C1 segment of cervical spinal cord (tissue), 14 donors: ENCODE results near the gene RBBP8NL.
A peak's percentile ranks its signal among the peaks of the same experiment; 100 is the strongest.

Experiments
- DNase-seq, 14 donors: peaks; one replicate each; lab custom pipeline; 2025; lab: John Stamatoyannopoulos, UW

Gene RBBP8NL

DNA sequence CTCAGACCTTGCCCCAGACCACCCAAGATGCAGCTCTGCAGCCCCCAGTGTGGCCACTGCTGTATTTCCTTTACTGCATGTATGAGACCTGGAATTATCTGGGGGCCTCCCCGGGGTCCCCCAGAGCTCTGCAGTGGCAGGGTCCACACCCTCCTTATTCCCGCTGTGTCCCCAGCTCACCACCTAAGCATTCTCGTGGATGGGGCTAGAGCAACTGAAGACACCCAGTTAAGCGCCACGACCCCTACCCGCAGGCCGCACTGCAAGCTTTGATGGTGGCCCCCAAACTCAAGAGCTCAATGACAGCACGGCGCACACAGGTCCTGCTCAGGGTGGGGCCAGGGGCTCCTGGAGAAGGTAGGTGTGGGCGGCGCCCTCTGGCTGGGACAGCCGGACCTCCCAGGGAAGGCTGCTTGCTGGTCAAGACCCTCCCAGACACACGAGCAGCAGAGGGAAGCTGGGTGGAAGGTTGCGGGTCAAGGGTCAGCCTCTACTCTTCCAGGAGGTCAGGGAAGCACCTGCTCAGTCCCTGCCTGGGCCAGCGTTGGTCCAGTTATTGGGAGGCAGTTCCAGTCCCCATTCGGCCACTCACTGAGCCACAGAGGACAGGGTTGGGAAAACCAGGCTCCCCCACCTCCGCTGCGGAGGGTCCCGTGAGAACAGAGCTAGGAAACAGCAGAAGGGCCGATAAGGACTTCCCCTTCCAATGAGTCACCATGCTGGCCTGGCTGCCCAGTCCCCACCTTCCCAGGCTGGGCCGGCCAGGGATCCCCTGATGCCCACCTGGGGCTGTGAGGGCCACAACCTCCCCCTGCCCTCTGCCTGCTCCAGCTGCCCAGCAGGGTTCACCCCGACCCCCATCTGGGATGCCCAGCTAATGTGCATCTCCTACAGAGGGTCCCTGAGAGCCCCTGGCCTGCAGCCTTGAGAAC is 63.2 kb downstream of the RBBP8NL start:
- no peak for DNase-seq

DNA sequence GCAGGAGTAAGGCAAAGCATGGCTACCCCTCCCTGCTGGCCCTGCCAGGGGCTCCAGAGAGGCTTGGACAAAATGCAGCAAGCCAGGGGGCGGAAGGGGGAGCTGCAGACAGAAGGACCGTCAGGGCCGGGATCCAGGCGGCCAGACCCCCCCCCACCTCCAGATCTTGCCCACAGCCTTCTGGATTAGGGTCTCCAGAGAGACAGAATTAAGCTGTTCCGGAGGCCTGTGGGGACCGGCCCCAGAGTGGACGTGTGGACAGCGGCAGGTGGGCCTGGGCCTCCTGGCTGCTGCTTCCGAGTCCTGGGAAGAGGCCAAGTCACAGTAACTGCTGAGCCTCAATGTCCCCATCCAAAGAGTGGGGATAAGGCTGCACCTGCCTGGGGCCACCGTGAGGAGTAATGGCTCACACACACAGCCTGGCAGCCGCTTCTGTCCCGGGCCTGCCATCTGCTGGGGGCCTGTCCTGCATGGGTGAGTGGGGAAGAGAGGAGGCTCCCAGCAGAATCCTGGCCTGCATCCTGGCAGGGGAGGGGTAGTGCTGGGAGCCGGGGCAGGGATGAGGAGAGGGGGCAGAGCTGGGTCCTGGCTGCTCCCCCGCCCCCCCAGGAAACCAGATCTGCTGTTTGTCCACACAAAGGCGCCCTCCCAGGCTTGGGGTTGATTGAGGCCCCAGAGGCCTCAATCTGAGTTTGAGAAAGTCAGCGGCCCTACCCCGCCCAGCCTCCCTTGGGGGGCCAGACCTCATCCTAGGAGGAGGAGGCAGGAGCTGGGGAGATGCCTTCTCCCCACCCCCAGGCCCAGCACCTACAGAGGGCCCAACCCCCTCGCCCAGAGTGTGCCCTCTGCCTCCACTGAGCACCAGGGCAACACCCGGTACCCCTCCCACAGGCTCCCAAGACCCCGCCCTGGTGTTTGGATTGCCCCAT is 64.1 kb downstream of the RBBP8NL start:
- peak in 1 of 14 donors; percentile 58 for DNase-seq

DNA sequence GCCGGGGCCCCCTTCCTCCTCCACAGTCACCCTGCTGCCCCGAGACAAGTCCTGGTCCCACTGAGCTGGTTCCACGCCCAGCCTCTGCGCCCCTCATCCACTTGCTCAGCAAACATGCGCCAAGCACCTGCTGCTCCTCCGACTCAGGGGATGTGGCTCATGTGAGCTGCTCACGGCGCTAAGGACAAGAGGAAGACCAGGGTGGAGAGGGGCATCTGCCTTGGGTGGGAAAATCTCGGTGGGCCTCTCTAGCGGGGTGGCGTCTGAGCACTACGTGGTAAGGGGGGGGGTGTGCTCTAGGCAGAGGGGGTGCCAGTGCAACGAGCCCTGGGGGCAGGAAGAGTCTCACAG is 64.8 kb downstream of the RBBP8NL start:
- no peak for DNase-seq

DNA sequence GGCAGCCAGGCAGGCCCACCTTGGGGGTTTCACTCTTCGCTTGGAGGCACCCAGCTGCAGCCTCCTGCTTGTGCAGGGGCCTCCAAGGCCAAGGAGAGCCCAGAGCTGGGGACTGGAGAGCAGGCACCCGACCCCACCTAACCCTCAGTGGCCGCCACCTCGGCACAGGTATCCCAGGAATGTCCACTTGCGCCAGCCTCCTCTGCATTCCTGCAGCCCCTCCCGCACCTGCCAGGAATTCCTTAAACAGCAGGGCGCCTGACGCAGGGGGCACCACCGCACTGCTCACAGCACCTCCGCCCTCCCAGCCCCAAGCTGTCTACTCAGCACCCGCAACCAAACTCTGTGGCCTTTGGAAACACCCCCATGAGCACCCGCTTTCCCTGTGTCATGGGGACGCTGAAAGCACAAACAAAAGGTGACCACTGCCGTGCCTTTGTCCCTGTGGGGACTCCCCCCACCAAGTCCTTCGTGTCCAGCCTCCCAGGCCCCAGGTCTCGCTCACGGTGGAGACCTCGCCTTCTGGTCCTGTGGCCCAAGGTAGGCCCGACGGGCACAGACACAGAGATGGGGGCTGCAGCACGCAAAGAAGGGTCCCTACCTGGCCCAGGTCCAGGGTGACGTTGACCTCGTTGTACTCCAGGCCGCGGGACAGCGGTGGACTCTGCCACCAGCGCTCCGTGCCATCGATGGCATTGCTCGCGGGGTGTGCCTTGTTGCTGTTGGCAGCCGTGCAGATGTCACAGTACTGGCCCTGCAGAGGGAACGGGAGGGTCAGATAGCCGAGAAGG is 65.3 kb downstream of the RBBP8NL start:
- peak in 1 of 14 donors; percentile 16 for DNase-seq

DNA sequence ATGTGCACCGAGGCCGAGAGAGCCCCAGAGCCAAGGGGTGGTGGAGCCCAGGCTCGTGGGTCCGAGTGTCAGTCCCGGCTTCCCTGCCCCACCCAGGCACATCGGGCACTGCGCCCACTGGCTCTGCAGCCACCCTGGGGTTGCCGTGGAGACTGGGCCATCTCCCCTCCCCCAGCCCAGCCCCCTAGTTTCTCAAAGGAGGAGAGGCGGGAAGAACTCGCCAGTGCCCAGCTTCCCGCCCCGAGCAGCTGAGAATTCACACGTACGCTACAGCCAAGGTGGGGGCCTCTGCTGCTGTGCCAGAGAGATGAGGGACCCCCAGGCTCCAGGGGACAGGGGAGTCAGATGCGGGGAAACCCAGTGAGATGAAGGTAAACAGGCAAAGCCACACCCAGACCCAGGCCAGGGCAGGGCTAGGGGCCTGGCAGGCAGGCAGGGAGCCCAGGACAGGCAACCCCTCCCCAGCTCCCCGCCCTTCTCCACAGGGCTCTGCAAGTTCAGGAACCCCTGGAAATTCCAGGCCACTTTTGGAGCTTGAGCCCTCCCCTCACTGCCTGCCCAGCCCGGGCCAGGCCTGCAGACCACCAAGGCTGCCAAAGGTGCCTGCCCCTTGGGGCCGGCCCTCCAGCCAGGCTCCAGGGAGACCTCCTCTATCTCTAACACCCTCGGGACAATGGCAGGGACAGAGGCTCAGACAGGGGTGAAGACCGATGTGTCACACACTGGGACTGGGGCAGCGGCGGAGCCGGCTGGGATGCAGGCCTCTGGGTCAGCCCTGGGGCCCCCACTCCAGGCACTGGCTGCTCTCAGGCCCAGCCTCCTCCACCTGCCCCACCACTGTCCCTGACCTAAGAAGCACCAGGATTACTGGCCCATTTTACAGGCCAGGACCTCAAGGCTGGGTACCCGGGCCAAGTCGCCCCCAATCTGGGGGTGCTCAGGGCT is 66.2 kb downstream of the RBBP8NL start:
- peak in 2 of 14 donors; percentile 14 to 30 for DNase-seq
